Psoas muscle (tissue), 8 donors: Measurements from ENCODE around the gene MAMDC4. TPM values are rescaled to one million over a fixed set of nuclear protein-coding genes. Genes with fewer than 3 reads are reported as not detected.
A peak's percentile ranks its signal among the peaks of the same experiment; 100 is the strongest.

ENCODE experiments used
- ATAC-seq, 4 donors: fragments of 200-7000 bp; cut with Tn5 transposase; one replicate each; pipeline ENCODE4 v1.9.1; 2020; ENCODE audit warnings: moderate library complexity in 3 of 4, mild to moderate bottlenecking in 2 of 4
- DNase-seq, 2 donors: peaks; one replicate each; pipeline ENCODE4 v3.0.0-alpha.2; 2020
- H3K27ac ChIP-seq: fragments of 200-600 bp; one replicate; pipeline ENCODE4 v1.8.0; 2022
- H3K27me3 ChIP-seq, 3 donors: fragments of 200-600 bp in 1 of 3; one replicate each; pipeline versions ENCODE4 v1.6.1 to v1.8.0; 2013 to 2022; ENCODE audit warnings: low read length in 2 of 3, mild to moderate bottlenecking in 2 of 3, moderate library complexity in 1 of 3; ENCODE audit not compliant: insufficient read depth in 3 of 3
- H3K36me3 ChIP-seq, 2 donors: fragments of 200-600 bp in 1 of 2; one replicate each; pipeline versions ENCODE4 v1.6.1 to v1.8.0; 2013 to 2022; ENCODE audit warnings: low read depth in 1 of 2, mild to moderate bottlenecking in 1 of 2, moderate library complexity in 1 of 2; ENCODE audit not compliant: insufficient read depth in 1 of 2
- H3K4me1 ChIP-seq: fragments of 200-600 bp; one replicate; pipeline ENCODE4 v1.8.0; 2022
- H3K4me3 ChIP-seq: fragments of 200-600 bp; one replicate; pipeline ENCODE4 v1.8.0; 2022; ENCODE audit warnings: mild to moderate bottlenecking
- H3K9me3 ChIP-seq: fragments of 200-600 bp; one replicate; pipeline ENCODE4 v1.8.0; 2022
- CTCF ChIP-seq: fragments of 200-600 bp; IDR thresholded peaks from one replicate; pipeline ENCODE4 v1.8.0; 2022; ENCODE audit warnings: antibody characterized with exemption
- WGBS, 3 donors: extraction: QIAGEN DNeasy Blood & Tissue Kit; methylation state at CpG; one replicate each; pipeline versions ENCODE4 v1.1.6 to v1.1.7; 2013; 5-methylcytosine and 5-hydroxymethylcytosine counted together
- intact Hi-C, 2 donors: fragments of 100-400 bp; cut with DNase I; formaldehyde crosslinking; loops; one replicate each; pipeline versions ENCODE4 v1.11.0 to v1.14.2; 2022
- polyA plus RNA-seq, 3 donors: library from polyadenylated mRNA; stranded (reverse); fragments of 200-250 nt; gene quantifications; one replicate each; pipeline ENCODE4 v1.2.3, GENCODE V29; 2013
- total RNA-seq, 4 donors: library from RNA; stranded (reverse); fragmentation: NEBNext Ultra II Directional in 2 of 4; extraction: Animal tissue kit (Norgen Biotek cat#: 25700) in 2 of 4; gene quantifications; one replicate each; pipeline versions ENCODE4 v1.2.1 to v1.2.4, GENCODE V29; 2021 to 2023
- donor health status: healthy with polysubstance abuse.
- donor health status: DM: no; HTN: no; CAD: no; lungs with moderate emphysema.
- donor health status: Bipolar disorder and iron deficiency.
- donor health status: healthy.
- donor health status: DM: yes; HTN: yes; CAD: no.
- donor health status: DM: no; HTN: no; CAD: no.
- donor health status: DM: no; HTN: no; CAD: no.
- donor health status: DM: yes; HTN: yes; CAD: no.

The MAMDC4 gene
- total and polyA plus RNA-seq, 7 donors, result 1.7 to 7.9 (median 2.9) TPM

GRCh38 chr9:136858844-136859757 lies 7.0 kb downstream of the MAMDC4 start:
- peaks cover 23% of the 10 kb centered on the region for H3K4me1 ChIP-seq
- H3K27ac ChIP-seq, result peak overlapping the region; percentile 30
- H3K27me3 ChIP-seq, result no peaks in the 10 kb centered on the region
- no peak overlapping the region for H3K4me3 ChIP-seq
- TF ChIP-seq CTCF, result no peak
- peak; percentile 52 to 74 for DNase-seq
- H3K36me3 ChIP-seq, result peaks cover 5 to 39% of the 10 kb centered on the region in 2 donors
- no peaks in the 10 kb centered on the region for H3K9me3 ChIP-seq
- peak; percentile 31 to 64 (median 54) for ATAC-seq
- intact Hi-C loops, result no loop called here
- WGBS, 3 donors, result 43 to 56% (median 45%) methylated on average over 16 to 20 of the region's 20 CpGs

GRCh38 chr9:136860529-136860928 lies 8.4 kb downstream of the MAMDC4 start:
- Histone ChIP-seq H3K36me3 (peaks cover 5 to 47% of the 10 kb centered on the region in 2 donors), H3K27me3 (no peaks in the 10 kb centered on the region), H3K9me3 (no peaks in the 10 kb centered on the region), H3K4me1 (peaks cover 36% of the 10 kb centered on the region), H3K27ac (no peak overlapping the region), H3K4me3 (no peak overlapping the region)
- DNase-seq, result no peak
- ATAC-seq, result no peak
- WGBS, 3 donors, result 83 to 87% (median 84%) methylated on average over 9 of the region's 9 CpGs
- intact Hi-C loops, result no loop called here
- no peak for TF ChIP-seq CTCF

- Histone ChIP-seq H3K36me3 (peaks cover 5 to 47% of the 10 kb centered on the region in 2 donors), H3K4me1 (peaks cover 36% of the 10 kb centered on the region), H3K27me3 (no peaks in the 10 kb centered on the region), H3K4me3 (no peak overlapping the region), H3K9me3 (no peaks in the 10 kb centered on the region), H3K27ac (no peak overlapping the region)
- intact Hi-C loops, result no loop called here
- no peak for DNase-seq
- no peak for ATAC-seq
- TF ChIP-seq CTCF, result no peak
- WGBS, 3 donors, result 91 to 92% (median 92%) methylated on average over 21 to 22 of the region's 22 CpGs
Measured at GRCh38 chr9:136860933-136861873, 9.1 kb downstream of the MAMDC4 start.

- H3K9me3 ChIP-seq, result no peaks in the 10 kb centered on the region
- no peak overlapping the region for H3K27ac ChIP-seq
- ATAC-seq (no peak), DNase-seq (no peak)
- intact Hi-C loops, result no loop called here
- H3K36me3 ChIP-seq, result peaks cover 5 to 47% of the 10 kb centered on the region in 2 donors
- no peaks in the 10 kb centered on the region for H3K27me3 ChIP-seq
- no peak overlapping the region for H3K4me3 ChIP-seq
- peaks cover 36% of the 10 kb centered on the region for H3K4me1 ChIP-seq
- WGBS, 3 donors, result 86 to 87% (median 87%) methylated on average over 25 to 26 of the region's 26 CpGs
- TF ChIP-seq CTCF, result no peak
Measured at GRCh38 chr9:136861874-136862457, 9.8 kb downstream of the MAMDC4 start.
